ENCODE data around the gene CKB. TPM values are rescaled to one million over a fixed set of nuclear protein-coding genes. Genes with fewer than 3 reads are reported as not detected.
"Not testable (repeated sequence)": the region's sequence is repeated elsewhere in the genome, so short reads cannot be mapped to it uniquely, and the experiment has no call there.

The CKB gene
- total RNA-seq, 1 donor from 2014 or later: 661 TPM

DNA sequence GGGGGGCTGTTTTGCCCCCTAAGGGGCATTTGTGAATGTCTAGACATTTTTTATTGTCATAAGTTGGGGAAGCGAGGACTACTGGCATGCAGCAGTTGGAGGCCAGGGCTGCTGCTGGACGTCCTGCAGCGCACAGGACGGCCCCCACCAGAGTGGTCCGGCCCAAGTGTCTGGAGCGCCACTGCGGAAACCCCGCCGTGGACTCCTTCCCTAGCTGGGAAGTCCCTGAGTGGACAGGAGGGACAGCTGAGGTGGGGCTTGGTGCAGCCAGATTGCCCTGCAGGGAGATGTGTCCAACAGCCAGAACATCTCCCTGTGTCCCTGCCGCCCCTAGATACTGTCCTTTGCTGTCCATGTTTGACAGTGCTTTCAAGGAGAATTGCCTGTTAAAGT lies 5.5 kb downstream of the CKB start:
- no peak for DNase-seq
- no peak overlapping the region for H3K4me3 ChIP-seq
- H3K9me3 ChIP-seq (replicated peaks): no peaks in the 10 kb centered on the region
- H3K36me3 ChIP-seq: no peaks in the 10 kb centered on the region
- H3K27ac ChIP-seq (replicated peaks): peak overlapping the region; percentile 89
- H3K27me3 ChIP-seq (ENCODE audit: low read depth): no peaks in the 10 kb centered on the region
- H3K4me1 ChIP-seq: peaks cover 91% of the 10 kb centered on the region
- TF ChIP-seq, protein P1, sequence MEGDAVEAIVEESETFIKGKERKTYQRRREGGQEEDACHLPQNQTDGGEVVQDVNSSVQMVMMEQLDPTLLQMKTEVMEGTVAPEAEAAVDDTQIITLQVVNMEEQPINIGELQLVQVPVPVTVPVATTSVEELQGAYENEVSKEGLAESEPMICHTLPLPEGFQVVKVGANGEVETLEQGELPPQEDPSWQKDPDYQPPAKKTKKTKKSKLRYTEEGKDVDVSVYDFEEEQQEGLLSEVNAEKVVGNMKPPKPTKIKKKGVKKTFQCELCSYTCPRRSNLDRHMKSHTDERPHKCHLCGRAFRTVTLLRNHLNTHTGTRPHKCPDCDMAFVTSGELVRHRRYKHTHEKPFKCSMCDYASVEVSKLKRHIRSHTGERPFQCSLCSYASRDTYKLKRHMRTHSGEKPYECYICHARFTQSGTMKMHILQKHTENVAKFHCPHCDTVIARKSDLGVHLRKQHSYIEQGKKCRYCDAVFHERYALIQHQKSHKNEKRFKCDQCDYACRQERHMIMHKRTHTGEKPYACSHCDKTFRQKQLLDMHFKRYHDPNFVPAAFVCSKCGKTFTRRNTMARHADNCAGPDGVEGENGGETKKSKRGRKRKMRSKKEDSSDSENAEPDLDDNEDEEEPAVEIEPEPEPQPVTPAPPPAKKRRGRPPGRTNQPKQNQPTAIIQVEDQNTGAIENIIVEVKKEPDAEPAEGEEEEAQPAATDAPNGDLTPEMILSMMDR (IDR thresholded peaks at IDR 0.05; ENCODE audit: borderline replicate concordance): no peak
- intact Hi-C loops (cut with micrococcal nuclease): no loop called here

DNA sequence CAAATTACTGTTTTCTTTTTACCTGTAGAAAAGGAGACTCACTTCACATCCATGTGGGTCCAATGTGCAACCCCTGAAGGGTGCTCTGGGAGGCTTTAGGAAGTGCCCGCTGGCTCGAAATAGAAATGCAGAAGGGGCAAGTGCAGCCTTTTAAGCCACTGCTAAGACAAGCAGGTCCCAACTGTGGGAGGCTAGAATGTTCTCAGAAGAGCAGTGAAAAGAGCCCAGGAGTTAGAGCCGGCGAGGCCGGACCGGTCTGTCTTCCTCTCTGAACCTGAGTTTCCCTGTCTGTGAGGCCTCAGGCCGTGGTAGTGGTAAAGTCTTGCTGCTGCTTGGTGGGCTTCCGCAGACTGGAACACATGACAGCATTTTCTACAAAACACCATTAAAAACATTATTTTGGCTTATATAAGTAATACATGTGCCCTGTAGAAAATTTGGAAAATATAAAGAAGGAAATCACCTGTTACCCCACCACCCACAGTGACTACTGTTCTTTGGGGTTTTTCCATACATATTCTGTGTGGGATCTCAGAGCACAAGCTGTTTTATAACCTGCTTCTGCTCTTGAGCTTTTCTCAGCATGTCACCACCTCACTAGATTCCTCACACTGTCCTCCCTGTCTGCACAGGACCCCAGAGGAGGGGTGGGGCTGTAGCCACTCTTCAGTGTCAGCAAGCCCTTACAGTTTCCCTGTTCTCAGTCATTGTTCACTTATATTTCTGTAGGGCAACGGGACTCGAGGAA lies 6.0 kb downstream of the CKB start:
- Histone ChIP-seq H3K9me3 (replicated peaks) (no peaks in the 10 kb centered on the region), H3K36me3 (peaks cover 1% of the 10 kb centered on the region), H3K27me3 (ENCODE audit: low read depth) (no peaks in the 10 kb centered on the region), H3K4me3 (no peak overlapping the region), H3K27ac (replicated peaks) (peak overlapping the region; percentile 89), H3K4me1 (peaks cover 85% of the 10 kb centered on the region)
- TF ChIP-seq, protein P1 (IDR thresholded peaks at IDR 0.05; ENCODE audit: borderline replicate concordance): no peak
- peak; percentile 7 for DNase-seq
- intact Hi-C loops (cut with micrococcal nuclease): no loop called here

DNA sequence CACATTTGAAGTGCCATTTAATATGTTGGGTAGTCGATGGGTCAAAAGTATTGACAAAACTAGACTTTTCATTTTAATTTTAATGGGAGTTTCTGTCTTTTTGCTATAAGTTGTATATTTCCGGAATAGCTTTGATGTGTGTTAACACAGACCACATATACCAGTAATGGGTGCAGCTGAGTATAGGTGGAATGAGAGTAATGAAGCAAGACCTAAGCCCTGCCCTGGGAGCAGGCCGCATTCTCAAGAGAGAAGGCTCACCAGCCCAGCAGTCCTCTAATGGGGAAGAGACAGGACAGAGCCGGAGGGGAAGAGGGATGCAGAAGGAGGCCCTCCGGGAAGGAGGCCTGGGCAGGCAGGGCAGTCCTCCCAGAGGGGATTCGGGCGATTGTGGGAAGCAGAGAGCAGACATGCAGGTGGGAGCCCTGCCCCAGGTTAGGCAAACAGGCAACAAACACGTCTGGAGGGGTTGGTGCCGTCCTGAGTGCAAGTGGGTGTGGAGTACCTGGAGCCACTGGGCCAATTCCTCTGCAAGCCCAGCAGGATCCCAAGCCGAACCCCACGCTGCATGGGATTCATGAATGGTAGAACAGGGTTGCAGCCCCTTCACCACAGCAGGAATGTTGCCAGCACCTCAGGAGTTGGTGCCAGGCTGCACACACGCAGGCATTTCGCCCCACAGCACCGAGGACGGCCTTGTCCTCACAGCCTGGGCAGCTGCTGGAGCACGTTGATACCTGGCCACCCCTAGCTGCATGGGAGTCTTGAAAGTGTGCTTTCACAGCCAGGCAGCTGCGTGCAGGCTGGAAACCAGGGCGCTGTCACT lies 7.8 kb downstream of the CKB start:
- H3K27ac ChIP-seq (replicated peaks): peak overlapping the region; percentile 11
- peak; percentile 13 for DNase-seq
- no peaks in the 10 kb centered on the region for H3K9me3 ChIP-seq (replicated peaks)
- no peaks in the 10 kb centered on the region for H3K27me3 ChIP-seq (ENCODE audit: low read depth)
- H3K36me3 ChIP-seq: peaks cover 17% of the 10 kb centered on the region
- H3K4me1 ChIP-seq: peaks cover 67% of the 10 kb centered on the region
- intact Hi-C loops (cut with micrococcal nuclease): no loop called here
- H3K4me3 ChIP-seq: no peak overlapping the region
- TF ChIP-seq, protein P1 (IDR thresholded peaks at IDR 0.05; ENCODE audit: borderline replicate concordance): no peak

DNA sequence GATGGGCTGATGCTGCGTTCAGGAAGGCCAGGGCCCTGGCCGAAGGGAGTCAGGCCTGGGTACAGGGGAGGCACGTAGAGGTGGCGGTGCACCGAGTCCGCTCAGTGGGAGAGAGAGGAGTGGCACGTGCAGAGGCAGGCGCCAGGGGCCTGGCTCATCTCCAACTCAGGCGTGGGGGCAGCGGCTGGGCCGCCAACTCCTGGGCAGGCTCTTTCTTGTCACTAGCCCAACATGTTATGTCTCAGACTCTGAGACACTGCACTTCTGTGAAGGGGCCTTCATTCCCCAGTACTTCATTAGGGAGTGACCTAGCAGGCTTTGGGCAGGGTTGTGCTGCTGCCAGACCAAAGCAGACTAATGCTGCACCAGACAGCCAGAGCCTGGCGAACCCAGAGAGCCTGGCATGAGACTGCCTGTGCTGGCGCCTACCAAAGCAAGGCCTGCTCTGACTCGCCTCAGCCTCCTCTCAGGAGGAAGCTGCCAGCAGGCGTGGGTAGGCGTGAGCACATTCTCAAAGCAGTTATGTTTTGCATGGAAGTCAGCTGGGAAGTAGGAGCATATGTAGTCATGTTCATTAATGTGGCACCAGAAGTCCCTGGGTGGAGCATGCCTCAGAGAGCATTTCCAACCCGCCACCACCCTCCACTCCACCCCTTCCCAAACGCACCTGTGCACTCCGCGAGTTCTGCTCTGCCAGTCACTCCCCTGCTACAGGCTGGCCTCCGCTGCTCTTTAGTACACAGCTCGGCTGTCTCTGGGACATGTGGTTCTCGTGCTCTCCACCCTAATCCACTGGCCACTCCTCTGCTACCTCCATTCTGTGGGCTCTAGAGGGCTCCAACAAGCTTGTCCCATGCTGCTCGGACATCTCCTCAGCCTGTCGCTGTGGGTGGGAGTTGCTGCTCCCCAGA lies 9.7 kb downstream of the CKB start:
- peak; percentile 49 for DNase-seq
- intact Hi-C loops (cut with micrococcal nuclease): no loop called here
- Histone ChIP-seq H3K36me3 (peaks cover 29% of the 10 kb centered on the region), H3K4me1 (peaks cover 55% of the 10 kb centered on the region), H3K4me3 (no peak overlapping the region), H3K9me3 (replicated peaks) (no peaks in the 10 kb centered on the region), H3K27ac (replicated peaks) (peak overlapping the region; percentile 84), H3K27me3 (ENCODE audit: low read depth) (no peaks in the 10 kb centered on the region)
- TF ChIP-seq, protein P1 (IDR thresholded peaks at IDR 0.05; ENCODE audit: borderline replicate concordance): no peak

DNA sequence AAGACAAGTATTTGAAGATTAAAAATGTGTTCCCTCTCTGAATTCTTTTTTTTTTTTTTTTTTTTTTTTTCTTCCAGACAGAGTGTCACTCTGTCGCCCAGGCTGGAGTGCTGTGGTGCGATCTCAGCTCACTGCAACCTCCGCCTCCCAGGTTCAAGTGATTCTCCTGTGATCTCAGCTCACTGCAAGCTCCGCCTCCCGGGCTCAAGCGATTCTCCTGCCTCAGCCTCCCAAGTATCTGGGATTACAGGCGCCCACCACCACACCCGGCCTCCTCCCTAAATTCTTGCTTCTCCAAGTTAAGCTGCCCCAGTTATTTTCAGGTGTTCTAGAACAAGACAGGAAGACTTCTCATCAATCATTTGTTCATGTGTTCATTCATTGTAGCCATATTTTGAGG lies 10.4 kb downstream of the CKB start:
- Histone ChIP-seq H3K27ac (replicated peaks) (peak overlapping the region; percentile 84), H3K4me1 (peaks cover 51% of the 10 kb centered on the region), H3K36me3 (peaks cover 37% of the 10 kb centered on the region)
- intact Hi-C loops (cut with micrococcal nuclease); H3K9me3 ChIP-seq (replicated peaks); H3K27me3 ChIP-seq (ENCODE audit: low read depth); H3K4me3 ChIP-seq; DNase-seq: not testable (repeated sequence)
